Retinal pigment epithelial cell (primary cell): Measurements from ENCODE around the gene MS4A3.

Experiments used
- DNase-seq: peaks from one replicate; pipeline ENCODE4 v3.0.0-alpha.2; 2010; ENCODE audit warnings: low read depth
- H3K4me3 ChIP-seq: 2 replicates; pipeline ENCODE4 v1.5.1; 2011; ENCODE audit warnings: mild to moderate bottlenecking, low read length, control low read depth, moderate library complexity
- CTCF ChIP-seq: conservative IDR thresholded peaks from 2 replicates; pipeline ENCODE4 v1.5.1; 2011; ENCODE audit warnings: low read depth, low read length, control low read depth, inconsistent platforms

Gene MS4A3

DNA sequence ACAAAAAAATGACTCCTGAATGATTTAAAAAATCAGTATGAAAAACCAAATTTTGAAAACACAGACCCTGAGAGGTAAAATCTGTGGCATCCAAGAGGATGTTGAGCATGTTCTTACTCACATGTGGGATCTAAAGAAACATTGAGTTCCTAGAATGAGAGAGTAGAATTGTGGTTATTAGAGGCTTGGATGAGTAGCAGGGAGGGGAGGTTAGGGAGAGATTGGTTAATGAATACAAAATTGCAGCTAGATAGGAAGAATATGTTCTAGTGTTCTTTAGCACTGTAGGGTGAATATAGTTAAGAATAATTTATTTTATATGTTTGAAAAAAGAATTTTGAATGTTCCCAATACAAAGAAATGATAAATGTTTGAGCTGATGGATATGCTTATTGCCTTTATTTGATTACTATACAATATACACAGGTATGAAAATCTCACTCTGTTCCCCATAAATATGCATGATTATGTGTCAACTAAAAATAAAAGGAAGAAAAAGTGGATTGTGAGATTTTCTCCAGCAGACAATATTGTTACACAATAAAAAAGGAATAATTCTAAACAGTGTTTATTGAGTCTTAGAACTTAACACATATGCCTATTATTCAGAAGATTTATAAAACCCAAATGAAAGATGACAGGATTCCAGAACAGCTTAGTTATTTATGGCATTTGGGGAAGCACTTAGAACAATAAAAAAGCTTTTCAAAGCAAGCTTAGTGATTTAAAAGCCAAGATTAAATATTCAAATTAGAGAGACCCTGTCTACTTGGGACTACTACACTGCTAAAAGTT is 60.7 kb downstream of the MS4A3 start:
- no peak overlapping the region for H3K4me3 ChIP-seq
- no peak for DNase-seq
- TF ChIP-seq CTCF, result no peak

- TF ChIP-seq CTCF, result no peak
- no peak for DNase-seq
- H3K4me3 ChIP-seq, result no peak overlapping the region
These were observed 61.9 kb downstream of the MS4A3 start for GRCh38 chr11:60118338-60118737.

DNA sequence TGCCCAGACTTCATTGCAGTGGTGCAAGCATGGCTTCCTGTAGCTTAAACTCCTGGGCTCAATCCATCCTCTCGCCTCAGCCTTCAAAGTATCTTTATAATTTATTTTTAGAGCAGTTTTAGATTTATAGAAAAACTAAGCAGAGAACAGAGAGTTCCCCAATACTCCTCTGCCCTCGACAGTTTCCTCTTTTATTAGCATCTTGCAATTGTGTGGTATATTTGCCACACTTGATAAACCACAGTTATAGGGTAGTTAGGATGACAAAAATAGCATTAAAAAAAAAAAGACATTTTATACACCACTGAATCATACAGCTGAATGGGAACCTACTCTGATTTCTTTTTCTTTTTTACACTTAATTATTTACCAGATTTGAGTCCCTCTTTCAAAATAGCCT is 63.2 kb downstream of the MS4A3 start:
- no peak for DNase-seq
- no peak overlapping the region for H3K4me3 ChIP-seq

More for the DNA sequence above, 63.2 kb downstream of the MS4A3 start:
- TF ChIP-seq CTCF, result no peak
